Measurements from ENCODE around the gene TM7SF2.

Gene TM7SF2

GRCh38 chr11:65157336-65157735, 45.7 kb downstream of the TM7SF2 start:
- DNase-seq (ENCODE audit: low read depth in 2 of 2): no peak

GRCh38 chr11:65159012-65159411, 47.3 kb downstream of the TM7SF2 start:
- no peak for DNase-seq (ENCODE audit: low read depth in 2 of 2)

- no peak for DNase-seq (ENCODE audit: low read depth in 2 of 2)
These were observed 49.0 kb downstream of the TM7SF2 start for GRCh38 chr11:65160643-65161042.

GRCh38 chr11:65163684-65164083, 52.0 kb downstream of the TM7SF2 start:
- DNase-seq (ENCODE audit: low read depth in 2 of 2): no peak

Data from stimulated activated CD8-positive, alpha-beta memory T cell treated with anti-CD3 and anti-CD28 coated beads, Interleukin-15, amount 100 ng/mL, for 4 hours (primary cell).